Right lobe of liver (tissue), 6 donors: Measurements from ENCODE around the gene CREB5. TPM values are rescaled to one million over a fixed set of nuclear protein-coding genes. Genes with fewer than 3 reads are reported as not detected.

ENCODE experiments used
- ATAC-seq, 4 donors: fragments of 200-7000 bp; cut with Tn5 transposase; one replicate each; pipeline ENCODE4 v1.9.1; 2020; ENCODE audit warnings: mild to moderate bottlenecking in 4 of 4, moderate library complexity in 4 of 4
- DNase-seq, 3 donors: peaks; one replicate each; pipeline ENCODE4 v3.0.0-alpha.2; 2020
- H3K27ac ChIP-seq, 3 donors: fragments of 200-600 bp; one replicate each; pipeline ENCODE4 v1.8.0; 2022
- H3K27me3 ChIP-seq, 2 donors: fragments of 200-600 bp; one replicate each; pipeline ENCODE4 v1.8.0; 2022
- H3K36me3 ChIP-seq, 4 donors: fragments of 200-600 bp; sonication (generic) in 1 of 4; one replicate each; pipeline versions ENCODE4 v1.5.1 to v1.8.0; 2017 to 2022; ENCODE audit warnings: control low read depth in 1 of 4
- H3K4me1 ChIP-seq, 4 donors: fragments of 200-600 bp; sonication (generic) in 1 of 4; one replicate each; pipeline versions ENCODE4 v1.5.1 to v1.8.0; 2017 to 2022; ENCODE audit warnings: control low read depth in 1 of 4
- H3K4me3 ChIP-seq, 3 donors: fragments of 200-600 bp; one replicate each; pipeline ENCODE4 v1.8.0; 2022
- H3K9me3 ChIP-seq, 4 donors: fragments of 200-600 bp; sonication (generic) in 1 of 4; one replicate each; pipeline versions ENCODE4 v1.5.1 to v1.8.0; 2017 to 2022; ENCODE audit warnings: control low read depth in 1 of 4
- POLR2A ChIP-seq: fragments of 450-650 bp; IDR thresholded peaks from one replicate; pipeline ENCODE4 v1.6.1; 2017; ENCODE audit warnings: antibody characterized with exemption, mild to moderate bottlenecking
- WGBS: methylation state at CpG from one replicate; pipeline ENCODE4 v1.1.6; 2018; ENCODE audit warnings: low coverage, low lambda C conversion rate; ENCODE audit not compliant: insufficient coverage; ENCODE audit errors: missing lambda C conversion rate; 5-methylcytosine and 5-hydroxymethylcytosine counted together
- intact Hi-C, 2 donors: fragments of 100-400 bp; cut with DNase I; formaldehyde crosslinking; loops; one replicate each; pipeline versions ENCODE4 v1.11.2 to v1.14.1; 2022
- total RNA-seq, 6 experiments: library from RNA; depleted of rRNA in 2 of 6; stranded (reverse); fragments of >200 nt in 2 of 6; fragmentation: NEBNext Ultra II Directional in 3 of 6; extraction: Animal tissue kit (Norgen Biotek cat#: 25700) in 3 of 6; gene quantifications; one replicate each; pipeline versions ENCODE4 v1.1.0 to v1.2.4, GENCODE V29; 2016 to 2023
- TF ChIP-seq, protein P1 (sequence below), 4 donors: fragments of 200-600 bp in 3 of 4; fragments of 450-650 bp in 1 of 4; IDR thresholded peaks; one replicate each; pipeline versions ENCODE4 v1.5.1 to v1.8.0; 2016 to 2022; ENCODE audit warnings: antibody characterized with exemption in 4 of 4, mild to moderate bottlenecking in 2 of 4
- donor health status: DM: no; HTN: yes; CAD: no.
- donor health status: DM: no; HTN: no; CAD: no.
- donor health status: DM: no; HTN: no; CAD: no.
- donor health status: DM: no; HTN: yes; CAD: no.
- donor health status: DM: no; HTN: yes; CAD: no.

Gene CREB5
- total RNA-seq, 6 experiments from 2014 or later = 0.48 to 6.3 (median 1.4) TPM

DNA sequence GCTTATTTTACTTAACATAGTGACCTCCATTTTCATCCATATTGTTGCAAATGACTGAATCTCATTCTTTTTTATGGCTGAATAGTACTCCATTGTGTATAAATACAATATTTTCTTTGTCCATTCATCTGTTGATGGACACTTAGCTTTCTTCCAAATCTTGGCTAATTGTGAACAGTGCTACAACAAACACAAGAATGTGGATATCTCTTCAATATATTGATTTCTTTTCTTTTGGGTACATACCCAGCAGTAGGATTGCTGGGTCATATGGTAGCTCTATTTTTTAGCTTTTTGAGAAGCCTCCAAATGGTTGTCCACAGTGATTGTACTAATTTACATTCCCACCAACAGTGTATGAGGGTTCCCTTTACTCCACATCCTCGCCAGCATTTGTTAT is 58.0 kb downstream of the CREB5 start:
- Histone ChIP-seq H3K4me3 (no peak overlapping the region), H3K36me3 (no peaks in the 10 kb centered on the region), H3K27me3 (no peaks in the 10 kb centered on the region), H3K9me3 (no peaks in the 10 kb centered on the region), H3K4me1 (no peaks in the 10 kb centered on the region), H3K27ac (no peak overlapping the region)
- intact Hi-C loops = no loop called here
- no peak for TF ChIP-seq POLR2A
- TF ChIP-seq, protein P1, sequence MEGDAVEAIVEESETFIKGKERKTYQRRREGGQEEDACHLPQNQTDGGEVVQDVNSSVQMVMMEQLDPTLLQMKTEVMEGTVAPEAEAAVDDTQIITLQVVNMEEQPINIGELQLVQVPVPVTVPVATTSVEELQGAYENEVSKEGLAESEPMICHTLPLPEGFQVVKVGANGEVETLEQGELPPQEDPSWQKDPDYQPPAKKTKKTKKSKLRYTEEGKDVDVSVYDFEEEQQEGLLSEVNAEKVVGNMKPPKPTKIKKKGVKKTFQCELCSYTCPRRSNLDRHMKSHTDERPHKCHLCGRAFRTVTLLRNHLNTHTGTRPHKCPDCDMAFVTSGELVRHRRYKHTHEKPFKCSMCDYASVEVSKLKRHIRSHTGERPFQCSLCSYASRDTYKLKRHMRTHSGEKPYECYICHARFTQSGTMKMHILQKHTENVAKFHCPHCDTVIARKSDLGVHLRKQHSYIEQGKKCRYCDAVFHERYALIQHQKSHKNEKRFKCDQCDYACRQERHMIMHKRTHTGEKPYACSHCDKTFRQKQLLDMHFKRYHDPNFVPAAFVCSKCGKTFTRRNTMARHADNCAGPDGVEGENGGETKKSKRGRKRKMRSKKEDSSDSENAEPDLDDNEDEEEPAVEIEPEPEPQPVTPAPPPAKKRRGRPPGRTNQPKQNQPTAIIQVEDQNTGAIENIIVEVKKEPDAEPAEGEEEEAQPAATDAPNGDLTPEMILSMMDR (IDR thresholded peaks at IDR 0.05) = no peak
- no peak for DNase-seq
- WGBS = 75% methylated on average over 1 of the region's 1 CpG
- no peak for ATAC-seq

GRCh38 chr7:28472332-28472731 is 60.0 kb downstream of the CREB5 start:
- intact Hi-C loops = no loop called here
- no peaks in the 10 kb centered on the region for H3K27me3 ChIP-seq
- no peak for DNase-seq
- TF ChIP-seq POLR2A = no peak
- TF ChIP-seq, protein P1 (IDR thresholded peaks at IDR 0.05) = no peak
- no peaks in the 10 kb centered on the region for H3K4me1 ChIP-seq
- H3K36me3 ChIP-seq = no peaks in the 10 kb centered on the region
- ATAC-seq = no peak
- H3K9me3 ChIP-seq = no peaks in the 10 kb centered on the region
- no peak overlapping the region for H3K4me3 ChIP-seq
- no peak overlapping the region for H3K27ac ChIP-seq
- WGBS = 43% methylated on average over 6 of the region's 6 CpGs

DNA sequence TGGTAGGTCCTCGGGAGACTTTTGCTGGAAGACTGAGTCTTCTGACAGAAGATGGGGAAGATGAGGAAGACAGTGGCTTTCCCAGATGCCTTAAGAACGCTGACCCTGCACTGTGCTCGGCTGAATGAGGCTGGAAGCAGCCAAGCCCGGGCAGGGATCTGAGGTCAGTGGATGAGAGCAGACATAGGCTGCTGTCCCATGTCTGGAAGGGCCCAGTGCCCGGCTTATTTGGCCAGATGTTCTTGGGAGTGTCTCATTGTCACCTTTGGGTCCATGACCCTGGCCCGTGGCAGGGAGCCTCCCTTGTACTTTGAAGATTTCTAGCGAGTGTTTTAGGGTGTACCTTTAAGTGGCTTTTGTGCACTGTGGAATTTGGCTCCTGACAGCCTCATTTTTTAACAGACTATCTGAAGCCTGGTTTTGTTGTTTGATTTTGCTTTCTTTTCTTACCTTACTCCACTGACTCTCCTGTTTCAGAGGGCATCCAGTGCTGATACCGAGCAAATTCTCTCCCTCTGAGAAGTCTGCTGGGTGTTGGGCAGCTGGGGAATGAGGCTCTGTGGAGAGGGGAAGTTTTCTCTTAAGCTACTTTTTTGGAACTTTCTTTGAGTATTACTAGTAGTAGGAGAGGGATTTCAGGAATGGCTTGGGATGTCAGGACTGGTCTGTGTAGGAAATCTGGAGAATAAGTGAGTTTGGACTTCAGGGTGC is 61.4 kb downstream of the CREB5 start:
- peak in 1 of 4 donors; percentile 26 for ATAC-seq
- Histone ChIP-seq H3K36me3 (no peaks in the 10 kb centered on the region), H3K27me3 (no peaks in the 10 kb centered on the region), H3K4me3 (no peak overlapping the region), H3K4me1 (no peaks in the 10 kb centered on the region), H3K9me3 (no peaks in the 10 kb centered on the region), H3K27ac (no peak overlapping the region)
- WGBS = 72% methylated on average over 7 of the region's 8 CpGs
- intact Hi-C loops = no loop called here
- TF ChIP-seq POLR2A = no peak
- TF ChIP-seq, protein P1 (IDR thresholded peaks at IDR 0.05) = no peak
- DNase-seq = no peak

GRCh38 chr7:28474282-28474638 is 61.9 kb downstream of the CREB5 start:
- WGBS = 58% methylated on average over 8 of the region's 8 CpGs

More at GRCh38 chr7:28474282-28474638, 61.9 kb downstream of the CREB5 start:
- Histone ChIP-seq H3K27ac (no peak overlapping the region), H3K4me3 (no peak overlapping the region), H3K4me1 (no peaks in the 10 kb centered on the region), H3K36me3 (no peaks in the 10 kb centered on the region), H3K9me3 (no peaks in the 10 kb centered on the region), H3K27me3 (no peaks in the 10 kb centered on the region)
- DNase-seq (no peak), ATAC-seq (no peak)
- intact Hi-C loops = no loop called here
- TF ChIP-seq POLR2A = no peak
- TF ChIP-seq, protein P1 (IDR thresholded peaks at IDR 0.05) = no peak
